Measurements from ENCODE around the gene XYLT1.

XYLT1 gene

DNA sequence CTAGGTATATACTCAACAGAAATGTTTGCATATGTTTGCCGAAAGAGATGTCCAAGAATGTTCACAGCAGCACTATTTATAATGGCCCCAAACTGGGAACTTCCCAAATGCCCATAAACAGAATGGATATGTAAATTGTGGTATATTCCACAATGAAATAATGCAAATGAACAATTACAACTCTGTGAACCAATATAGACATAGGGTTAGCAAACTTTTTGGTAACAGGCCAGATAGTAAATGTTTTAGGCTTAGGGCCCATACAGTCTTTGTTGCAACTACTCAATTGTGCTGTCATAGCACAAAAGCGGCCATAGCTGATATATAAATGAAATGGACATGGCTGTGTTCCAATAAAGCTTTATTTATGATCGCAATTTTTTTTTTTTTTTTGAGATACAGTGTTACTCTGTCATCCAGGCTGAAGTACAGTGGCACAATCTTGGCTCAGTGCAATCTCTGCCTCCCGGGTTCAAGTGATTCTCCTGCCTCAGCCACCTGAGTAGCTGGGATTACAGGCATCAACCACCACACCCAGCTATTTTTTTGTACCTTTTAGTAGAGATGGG lies 16.5 kb downstream of the XYLT1 start:
- no peak for DNase-seq

DNA sequence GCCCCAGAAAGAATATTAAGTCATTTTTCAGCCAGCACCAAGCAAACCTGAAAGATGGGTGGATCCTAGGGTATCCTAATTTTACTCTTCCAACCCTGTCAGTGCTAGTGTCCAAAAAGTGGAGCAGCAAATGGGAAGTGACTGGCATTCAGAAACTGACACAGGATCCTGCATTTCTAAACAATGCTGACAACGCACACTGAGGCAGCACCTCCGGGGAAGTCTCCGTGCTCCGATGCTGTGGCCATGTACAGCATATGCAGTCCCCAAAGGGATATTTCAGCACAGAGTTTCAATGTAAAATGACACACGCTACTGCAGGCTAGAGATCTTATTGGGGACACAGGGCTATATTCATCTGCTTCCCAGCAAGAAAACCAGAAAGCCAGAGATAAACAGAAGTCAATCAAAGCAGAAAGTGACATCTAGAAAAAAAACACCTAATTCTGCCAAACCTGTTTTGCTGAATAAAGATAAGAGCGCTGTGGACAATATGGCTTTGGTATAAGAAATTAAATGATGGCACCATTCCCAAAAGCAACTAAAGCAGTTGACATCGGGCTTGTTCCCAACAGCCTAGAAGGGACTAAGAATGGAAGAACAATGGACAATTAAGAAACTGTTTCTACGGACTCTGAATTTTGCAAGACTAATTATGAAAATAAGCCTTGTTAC lies 17.3 kb downstream of the XYLT1 start:
- DNase-seq: no peak

DNA sequence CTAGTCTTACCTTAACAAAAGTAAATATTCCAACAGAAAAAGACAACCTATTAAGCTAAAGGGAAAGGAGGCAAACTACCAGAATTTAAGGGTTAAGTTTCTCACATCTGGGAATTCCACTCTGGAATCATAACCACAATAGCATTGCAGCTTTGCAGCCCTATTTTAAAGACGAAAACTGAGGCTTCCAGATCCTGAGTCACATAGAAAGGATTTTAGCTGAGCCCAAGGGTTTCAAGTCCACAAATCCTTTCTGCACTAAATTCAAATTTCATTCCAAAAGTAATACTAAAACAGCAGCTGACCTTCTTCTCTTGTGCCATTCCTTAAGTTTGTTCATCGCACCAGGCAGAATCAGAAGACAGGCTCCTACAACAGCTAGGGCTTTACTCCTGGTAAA lies 17.8 kb downstream of the XYLT1 start:
- DNase-seq: no peak

DNA sequence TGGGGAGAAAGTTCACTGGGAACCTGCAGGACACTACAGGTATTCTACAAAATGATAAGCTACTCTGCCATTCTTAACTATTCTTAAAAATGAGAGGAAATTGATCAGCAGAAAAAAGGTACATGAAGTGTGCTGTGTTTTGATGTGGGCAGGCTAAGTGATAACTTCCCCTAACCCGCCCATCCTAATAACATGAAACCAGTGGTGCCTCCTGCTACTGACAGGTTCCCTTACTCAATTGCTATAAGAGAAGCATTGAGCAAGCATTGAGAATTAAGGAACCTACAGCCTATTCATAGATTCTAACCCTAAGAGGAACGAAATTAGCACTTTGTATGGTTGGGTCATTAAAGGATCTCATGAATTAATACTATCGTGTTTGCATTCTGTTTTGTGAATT lies 18.9 kb downstream of the XYLT1 start:
- DNase-seq: no peak

DNA sequence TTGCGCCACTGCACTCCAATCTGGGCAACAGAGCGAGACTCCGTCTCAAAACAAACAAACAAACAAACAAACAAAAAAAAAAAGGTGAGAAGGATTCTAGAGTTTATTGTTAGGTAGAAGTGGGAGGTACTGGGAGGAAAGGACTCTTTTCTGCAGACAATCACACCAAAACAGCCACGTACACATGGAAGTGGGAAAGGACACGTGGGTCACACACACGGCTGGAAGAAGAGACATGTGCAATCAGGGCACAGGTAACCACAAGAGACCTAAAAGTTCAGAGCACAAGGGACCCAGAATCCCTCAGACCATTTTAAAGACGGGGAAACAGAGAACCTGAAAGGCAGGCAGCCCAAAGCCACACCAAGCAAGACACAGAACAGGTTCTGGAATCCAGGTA lies 20.5 kb downstream of the XYLT1 start:
- DNase-seq: no peak

DNA sequence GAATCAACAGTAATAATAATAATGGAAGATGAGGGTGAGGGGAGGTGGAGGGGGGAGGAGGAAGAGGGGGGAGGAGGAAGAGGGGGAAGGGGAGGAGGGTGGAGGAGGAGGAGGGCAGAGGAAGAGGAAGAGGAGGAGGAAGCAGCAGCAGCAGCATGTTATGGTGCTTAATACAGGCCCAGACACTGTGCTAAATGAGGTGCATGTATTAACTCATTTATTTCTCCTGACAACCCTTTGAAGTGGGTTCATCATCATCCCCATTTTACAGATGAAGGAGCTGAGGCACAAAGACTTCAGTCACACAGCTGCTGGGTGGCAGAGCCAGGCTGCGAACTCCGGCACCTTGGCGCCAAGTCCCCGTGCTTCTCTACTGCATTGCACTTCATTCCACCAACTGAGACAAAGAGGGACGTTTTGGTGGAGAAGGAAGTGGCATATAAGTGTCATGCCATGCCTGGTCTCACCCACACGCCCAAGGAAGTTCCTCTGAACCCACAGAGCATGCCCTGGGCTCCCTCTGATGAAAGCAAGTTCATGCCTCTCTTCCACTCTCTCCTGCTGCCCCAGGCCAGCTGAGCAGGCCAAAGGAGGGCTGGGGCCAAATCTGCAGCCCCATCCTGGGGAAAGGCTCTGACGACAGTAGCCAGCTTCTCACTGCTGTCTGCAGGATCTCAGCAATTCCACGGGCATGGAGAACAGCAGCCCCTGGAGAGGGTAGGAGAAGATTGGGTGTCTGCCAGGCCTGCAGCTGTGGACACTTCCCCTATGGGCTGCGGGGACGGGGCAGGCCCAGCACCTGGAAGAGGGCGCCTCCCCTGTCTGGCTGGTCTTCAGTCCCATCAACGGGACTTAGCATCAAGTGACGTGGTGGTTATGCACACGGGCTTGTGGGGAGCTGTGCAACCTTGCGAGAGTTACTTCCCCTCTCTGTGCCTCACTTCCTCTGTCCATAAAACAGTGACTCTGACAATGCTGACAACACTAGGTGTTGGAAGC lies 21.8 kb downstream of the XYLT1 start:
- no peak for DNase-seq

DNA sequence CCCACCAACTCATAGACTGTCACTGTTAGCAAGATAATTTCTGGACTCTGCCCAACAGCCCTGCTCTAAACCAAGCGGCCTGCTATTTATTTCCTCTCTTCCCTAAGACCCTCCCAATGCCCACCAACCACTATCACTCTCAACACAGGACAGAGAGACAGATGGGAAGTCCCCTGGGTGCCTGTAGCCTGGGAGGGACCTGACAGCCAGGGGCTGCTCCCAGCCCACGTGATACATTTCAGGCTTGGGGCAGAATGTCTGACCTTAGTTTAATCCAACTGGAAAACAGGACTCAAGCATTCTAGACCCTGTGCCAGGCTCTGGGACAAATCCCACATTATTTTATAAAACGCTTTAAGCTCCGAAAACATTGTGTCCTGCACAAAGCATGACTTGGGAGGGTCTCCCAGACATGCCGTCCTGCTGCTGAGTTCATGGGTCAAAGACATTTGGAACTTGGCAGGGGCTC lies 23.6 kb downstream of the XYLT1 start:
- DNase-seq: no peak

DNA sequence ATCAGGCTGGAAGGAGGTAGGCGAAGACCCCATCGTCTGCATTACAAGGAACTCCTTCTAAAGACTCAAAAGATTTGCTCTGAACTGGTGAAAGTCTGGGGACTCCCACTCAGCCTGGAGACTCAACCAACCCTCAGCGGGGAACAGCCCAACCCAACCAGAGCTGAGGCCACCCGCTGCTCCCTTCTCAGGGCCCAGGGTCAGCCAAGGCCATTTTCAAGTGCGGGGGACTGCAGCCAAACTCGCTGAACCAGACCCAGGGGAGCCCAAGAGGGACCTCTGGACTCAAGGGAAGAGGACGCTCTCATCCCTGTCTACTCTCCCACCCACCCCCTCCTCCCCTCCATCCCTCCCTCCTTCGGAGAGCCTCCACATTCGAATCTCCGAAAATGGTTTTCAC lies 24.1 kb downstream of the XYLT1 start:
- no peak for DNase-seq

DNA sequence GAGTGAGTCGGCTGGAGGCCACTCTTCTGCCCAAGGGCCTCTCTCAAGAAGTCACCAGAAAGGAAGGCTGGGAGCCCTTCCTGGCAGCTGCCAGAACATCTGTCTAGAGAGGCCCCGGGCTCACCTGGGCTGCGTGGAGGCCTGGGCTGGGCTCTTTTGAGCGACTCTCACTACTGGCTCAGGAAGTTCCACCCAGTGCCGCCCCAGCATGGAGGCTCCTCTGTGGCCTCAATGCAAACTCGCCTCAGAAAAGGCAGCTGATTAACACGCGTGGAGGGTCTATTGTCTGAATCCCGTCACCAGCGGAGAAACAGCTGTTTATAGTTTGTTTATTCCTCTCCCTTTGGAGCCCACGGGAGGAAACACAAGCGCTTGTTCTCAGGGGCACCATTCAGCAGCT lies 25.3 kb downstream of the XYLT1 start:
- no peak for DNase-seq

DNA sequence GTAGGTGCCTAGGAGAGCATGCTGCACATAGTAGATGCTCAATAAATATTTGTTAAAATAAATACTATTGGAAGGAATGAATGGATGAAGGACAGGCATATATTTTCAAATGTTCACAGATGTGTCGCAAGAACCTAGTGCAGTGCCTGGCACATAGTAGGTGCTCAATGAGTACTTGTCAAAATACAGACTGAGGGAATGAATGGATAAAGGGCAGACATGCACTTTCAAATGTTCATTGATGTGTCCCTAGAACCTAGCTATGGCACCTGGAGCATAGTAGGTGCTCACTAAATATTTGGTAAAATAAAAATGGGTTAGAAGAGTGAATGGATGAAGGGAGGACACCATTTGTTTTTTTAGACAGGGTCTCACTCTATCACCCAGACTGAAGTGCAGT lies 26.1 kb downstream of the XYLT1 start:
- DNase-seq: no peak

DNA sequence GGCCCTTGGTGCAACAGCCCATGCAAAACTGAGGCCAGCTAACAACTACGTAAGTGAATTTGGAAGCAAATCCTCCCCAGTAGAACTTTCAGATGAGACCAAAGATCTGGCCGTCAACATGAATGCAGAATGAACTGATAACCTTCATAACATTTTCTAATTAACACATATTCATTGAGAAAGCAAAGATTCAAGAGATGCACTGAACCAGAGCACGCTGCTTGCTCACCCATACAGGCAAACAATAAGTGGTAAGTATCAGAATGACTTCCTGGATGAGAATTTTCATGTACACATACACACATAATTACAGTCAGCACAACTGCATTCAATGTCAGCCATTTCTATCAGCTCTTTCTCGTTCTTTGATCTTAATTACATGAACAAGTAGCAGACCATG lies 30.6 kb downstream of the XYLT1 start:
- no peak for DNase-seq

DNA sequence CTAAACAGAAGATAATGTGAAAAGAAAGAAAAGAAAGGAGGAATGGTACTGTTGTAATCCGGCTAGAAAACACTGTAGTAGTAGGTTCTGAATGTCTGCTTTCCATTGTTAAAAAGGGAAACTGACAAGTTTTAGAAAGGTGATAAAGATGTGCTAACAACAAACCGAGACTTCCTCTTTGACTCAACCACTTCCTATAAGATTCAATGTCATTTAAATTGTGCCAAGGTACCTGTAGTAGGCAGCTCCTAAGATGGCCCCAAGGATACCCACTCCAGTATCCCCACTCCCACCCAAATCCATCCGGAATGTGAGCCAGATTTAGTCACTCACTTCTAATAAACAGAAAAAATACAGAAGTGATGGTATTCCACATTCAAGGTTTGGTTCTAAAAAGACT lies 31.2 kb downstream of the XYLT1 start:
- no peak for DNase-seq

DNA sequence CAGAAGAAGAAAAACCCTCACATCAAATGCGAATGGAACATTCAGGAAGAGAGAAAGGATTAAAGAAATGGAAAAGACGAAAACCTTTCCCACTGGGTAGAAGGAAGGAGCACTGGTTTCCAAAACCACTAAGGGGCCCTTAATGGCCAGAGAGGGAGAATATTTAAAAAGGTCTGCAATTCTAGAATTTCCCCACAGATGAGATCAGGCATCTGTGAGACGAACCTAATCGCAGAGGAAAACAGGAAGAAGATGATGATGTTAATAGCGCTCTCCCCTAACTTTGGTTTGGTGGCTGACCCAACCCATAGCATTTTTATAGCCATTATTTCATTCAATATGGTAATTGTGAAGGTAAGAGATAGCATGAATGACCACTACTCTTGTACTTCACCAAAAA lies 32.8 kb downstream of the XYLT1 start:
- no peak for DNase-seq

DNA sequence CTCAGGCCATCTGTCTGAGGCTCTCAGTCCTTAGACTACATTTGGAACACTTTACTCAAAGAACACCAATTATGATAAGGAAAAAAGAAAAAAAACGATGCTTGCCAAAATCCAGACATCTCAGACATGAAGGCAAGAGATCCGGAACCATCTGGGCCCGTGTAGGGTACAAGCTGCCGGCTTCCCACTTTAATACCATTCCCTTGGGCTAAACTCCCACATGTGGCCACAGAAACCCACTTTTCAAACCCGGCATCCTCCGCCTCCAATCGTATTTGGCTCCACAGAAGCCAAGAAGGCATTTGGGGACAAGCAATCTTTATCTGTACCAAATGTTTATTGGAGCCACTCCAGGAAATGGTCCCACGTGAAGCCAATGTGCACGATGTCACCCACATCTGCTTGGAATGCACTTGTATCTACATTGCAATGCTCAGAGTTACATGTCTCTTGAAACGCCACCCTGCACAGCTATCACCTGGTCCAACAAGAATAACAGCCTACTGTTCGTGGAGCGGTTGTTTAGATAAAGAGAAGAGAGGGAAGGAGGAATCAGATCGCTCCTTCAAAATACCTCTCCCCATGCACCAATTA lies 33.5 kb downstream of the XYLT1 start:
- DNase-seq: no peak

DNA sequence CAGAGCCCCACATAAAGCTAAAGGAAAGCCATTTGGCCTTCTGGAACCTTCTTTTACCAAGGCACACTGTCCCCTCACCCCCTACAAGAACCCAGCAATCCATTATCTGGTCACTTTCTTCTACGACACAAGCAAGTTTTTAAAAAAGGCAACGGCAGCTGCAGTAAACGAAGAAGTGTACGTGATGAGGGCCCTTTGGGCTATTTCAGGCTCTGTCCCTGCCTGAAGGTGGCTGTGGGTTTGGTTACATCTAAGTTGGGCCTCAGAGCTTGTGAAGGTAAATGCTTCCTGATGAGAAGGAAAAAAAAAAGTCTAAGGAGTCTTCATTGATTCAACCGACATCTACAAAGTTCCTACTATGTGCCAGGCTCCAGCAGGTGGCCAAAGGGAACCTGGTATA lies 35.4 kb downstream of the XYLT1 start:
- DNase-seq: no peak

DNA sequence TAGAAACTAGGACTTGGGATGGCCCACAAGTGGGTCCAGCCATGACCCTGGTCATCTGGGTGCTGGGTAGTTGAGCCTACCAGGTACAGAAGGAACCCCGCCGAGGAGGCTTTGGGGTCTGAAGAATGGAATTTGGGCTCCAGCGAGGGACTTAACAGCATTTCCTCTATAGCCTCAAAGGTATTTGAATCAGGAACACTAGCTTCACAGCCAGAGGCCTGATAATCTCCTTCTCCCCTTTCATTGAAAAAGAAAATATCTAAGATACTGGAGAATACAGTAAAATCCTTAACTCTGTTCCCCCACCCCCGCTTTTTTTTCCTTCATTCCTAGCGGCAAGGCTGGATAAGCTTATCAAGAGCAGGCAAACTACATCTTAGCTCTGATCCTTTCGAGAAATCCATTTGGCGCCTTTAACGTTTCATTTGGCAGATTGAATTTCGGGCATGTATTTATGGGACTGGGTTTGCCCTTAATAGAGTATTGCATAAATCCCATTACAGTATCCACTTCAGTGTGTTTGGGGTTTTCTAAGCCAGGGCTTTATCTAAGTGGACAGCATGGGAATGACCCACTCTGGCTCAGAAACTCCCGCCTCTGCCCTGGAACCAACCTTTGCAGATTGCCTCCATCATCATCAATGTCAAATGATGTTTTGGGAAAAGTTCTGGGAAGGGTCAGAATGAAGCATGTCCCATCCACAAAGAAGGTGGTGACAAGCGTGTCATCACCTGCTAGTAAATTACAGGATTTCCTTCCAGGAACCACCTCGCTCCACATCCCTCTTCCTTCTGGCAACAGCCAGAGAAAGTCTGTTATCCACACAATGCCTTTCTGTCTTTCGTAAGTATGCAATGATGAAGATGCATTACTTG lies 36.9 kb downstream of the XYLT1 start:
- DNase-seq: no peak

DNA sequence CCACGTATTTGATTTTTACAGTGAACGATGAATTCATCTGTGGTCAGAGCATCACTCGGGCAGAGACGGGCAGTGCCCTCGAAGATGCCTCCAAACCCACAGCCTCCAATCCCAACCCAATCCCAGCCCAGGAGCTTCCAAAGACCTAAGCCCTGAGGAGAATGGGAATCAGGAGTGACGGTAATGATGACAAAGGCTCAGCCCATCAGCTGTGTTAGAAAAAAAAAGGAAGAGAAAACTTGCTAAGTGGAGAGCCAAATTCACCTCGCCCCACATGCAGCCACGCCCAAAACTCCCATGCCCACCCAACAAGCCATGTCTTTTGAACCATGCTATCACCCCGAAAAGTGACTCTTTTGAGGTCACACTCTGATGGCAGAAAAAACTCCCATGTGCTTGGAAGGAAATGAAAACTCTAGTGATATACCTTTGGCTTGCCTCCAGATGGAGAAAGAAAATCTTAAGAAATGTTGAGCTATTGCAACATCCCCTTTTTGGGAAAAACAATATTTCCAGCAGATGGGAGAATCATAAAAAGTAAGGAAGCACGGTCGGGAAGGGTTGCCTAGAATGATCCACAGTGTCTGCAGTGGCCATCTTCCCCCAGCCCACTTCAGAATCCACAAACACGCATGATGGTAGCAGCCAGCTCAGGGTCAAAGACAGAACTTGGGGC lies 37.7 kb downstream of the XYLT1 start:
- DNase-seq: no peak

DNA sequence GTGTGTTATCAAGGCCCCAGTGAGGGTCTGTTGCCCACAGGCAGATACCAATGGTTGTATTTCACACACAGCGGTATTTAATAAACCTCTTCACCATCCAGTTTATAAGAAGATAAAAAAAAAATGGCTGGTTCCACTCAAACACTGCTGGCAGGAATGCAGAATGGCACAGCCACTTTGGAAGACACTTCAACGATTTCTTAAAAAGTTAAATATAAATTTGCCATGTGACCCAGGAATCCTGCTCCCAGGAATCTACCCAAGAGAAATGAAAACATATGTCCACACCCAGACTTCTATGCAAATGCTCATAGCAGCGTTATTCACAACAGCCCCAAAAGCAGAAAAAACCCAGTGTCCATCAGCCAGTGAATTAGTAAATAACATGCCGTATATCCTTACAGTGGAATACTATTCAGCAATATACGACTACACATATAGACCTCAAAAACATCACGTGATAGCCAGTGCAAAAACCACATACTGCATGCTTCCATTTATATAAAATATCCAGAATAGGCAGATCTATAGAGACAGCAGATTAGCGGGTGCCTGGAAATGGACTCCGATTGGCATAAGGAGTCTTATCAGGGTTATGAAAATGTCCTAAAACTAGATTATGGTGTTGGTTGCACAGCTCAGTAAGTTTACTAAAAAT lies 38.7 kb downstream of the XYLT1 start:
- no peak for DNase-seq

DNA sequence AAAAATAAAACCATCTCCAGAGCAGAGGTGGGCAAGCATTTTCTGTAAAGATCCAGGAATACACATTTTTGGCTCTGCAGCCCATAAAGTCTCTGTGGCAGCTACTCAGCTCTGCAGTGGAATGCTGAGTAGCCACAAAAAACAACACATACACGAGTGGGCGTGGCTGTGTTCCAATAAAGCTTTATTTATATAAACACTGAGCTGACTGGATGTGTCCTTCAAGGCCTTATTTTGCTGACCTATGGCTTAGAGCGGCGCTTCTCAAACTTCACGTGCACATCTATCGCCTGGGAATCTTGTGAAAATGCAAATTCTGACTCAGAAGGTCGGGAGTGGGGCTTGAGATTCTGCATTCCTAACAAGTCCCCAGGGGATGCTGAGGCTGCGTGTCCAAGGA lies 39.7 kb downstream of the XYLT1 start:
- DNase-seq: no peak

DNA sequence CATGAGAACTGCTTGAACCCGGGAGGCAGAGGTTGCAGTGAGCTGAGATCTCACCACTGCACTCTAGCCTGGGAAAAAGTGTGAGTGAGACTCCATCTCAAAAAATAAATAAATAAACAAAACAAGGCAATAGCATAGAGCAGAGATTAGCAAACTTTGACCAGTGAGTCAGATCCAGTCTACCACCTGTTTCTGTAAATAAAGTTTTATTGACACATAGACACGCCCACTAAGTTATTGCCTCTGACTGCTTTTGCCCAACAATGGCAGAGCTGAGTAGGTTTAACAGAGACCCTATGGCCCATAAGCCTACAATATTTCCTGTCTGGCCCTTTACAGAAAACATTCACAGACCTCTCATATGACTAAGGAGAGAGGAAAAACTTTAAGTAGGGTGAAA lies 44.3 kb downstream of the XYLT1 start:
- no peak for DNase-seq

DNA sequence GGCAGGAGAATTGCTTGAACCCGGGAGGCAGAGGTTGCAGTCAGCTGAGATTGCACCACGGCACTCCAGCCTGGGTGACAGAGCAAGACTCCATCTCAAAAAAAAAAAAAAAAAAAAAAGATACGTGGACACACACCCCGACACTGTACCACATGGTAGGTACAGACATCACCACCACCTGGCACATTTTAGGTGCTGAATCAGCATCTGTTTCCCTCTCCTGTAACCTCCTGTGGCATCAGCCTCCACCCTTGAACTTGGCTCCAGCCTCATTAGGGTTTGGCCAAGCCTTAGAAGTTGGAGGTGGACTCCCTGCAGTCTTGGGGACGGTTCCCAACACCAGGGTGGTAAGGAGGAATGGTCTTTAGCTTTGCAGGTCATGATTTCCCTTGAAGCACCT lies 46.0 kb downstream of the XYLT1 start:
- DNase-seq: no peak
